SK-N-MC (cell line): ENCODE measurements around the gene DDX39A.

Experiments
- EZH2 ChIP-seq: fragments of 200-600 bp; sonication (generic); IDR thresholded peaks from one replicate; pipeline ENCODE4 v1.6.1; 2017; ENCODE audit warnings: antibody characterized with exemption
- POLR2AphosphoS5 ChIP-seq: IDR thresholded peaks from 2 replicates; pipeline ENCODE4 v1.6.1; 2012; ENCODE audit warnings: mild to moderate bottlenecking, low read depth, low read length, borderline replicate concordance

- TF ChIP-seq EZH2 (no peak), POLR2AphosphoS5 (no peak)
These were observed 18.1 kb downstream of the DDX39A start for GRCh38 chr19:14400951-14401431.
